CD4-positive, alpha-beta T cell (primary cell): Measurements from ENCODE around the gene FN3KRP. TPM values are rescaled to one million over a fixed set of nuclear protein-coding genes. Genes with fewer than 3 reads are reported as not detected.

ENCODE experiments used
- ATAC-seq: fragments of 200-7000 bp; cut with Tn5 transposase; one replicate; pipeline ENCODE4 v1.10.0; 2022; ENCODE audit warnings: mild to moderate bottlenecking; ENCODE audit not compliant: poor library complexity
- CTCF ChIA-PET: fragments of 350-600 bp; sonication (Branson Sonifier 250); formaldehyde crosslinking; loops from one replicate; lab custom pipeline; 2021; ENCODE audit warnings: antibody characterized with exemption, inconsistent platforms; lab: Charles Lee
- POLR2A ChIA-PET: fragments of 350-600 bp; sonication (Branson Sonifier 250); formaldehyde crosslinking; loops from one replicate; lab custom pipeline; 2021; ENCODE audit warnings: antibody characterized with exemption, inconsistent platforms; lab: Charles Lee
- DNase-seq, 14 experiments: peaks; one replicate each; pipeline ENCODE4 v3.0.0-alpha.2; 2013 to 2020; ENCODE audit warnings: mixed read lengths in 2 of 14
- H3K27ac ChIP-seq, 2 donors: one replicate each; pipeline versions ENCODE4 v1.5.1 to v1.7.0; 2013; ENCODE audit warnings: low read length in 2 of 2, low read depth in 1 of 2, mild to moderate bottlenecking in 1 of 2
- H3K27me3 ChIP-seq, 2 experiments: 1 replicate in 1 of 2; 2 replicates in 1 of 2; pipeline versions ENCODE4 v1.6.1 to v1.7.0; 2013; ENCODE audit warnings: low read length in 2 of 2, control low read depth in 1 of 2, mild to moderate bottlenecking in 1 of 2, moderate library complexity in 1 of 2; ENCODE audit not compliant: insufficient read depth in 2 of 2, control insufficient read depth in 1 of 2
- H3K36me3 ChIP-seq: one replicate; pipeline ENCODE4 v1.6.1; 2013; ENCODE audit warnings: low read length, control low read depth; ENCODE audit not compliant: insufficient read depth
- H3K4me1 ChIP-seq: one replicate; pipeline ENCODE4 v1.6.1; 2013; ENCODE audit warnings: low read length, control low read depth; ENCODE audit not compliant: insufficient read depth
- H3K4me3 ChIP-seq: one replicate; pipeline ENCODE4 v1.5.1; 2013; ENCODE audit warnings: mild to moderate bottlenecking, low read length, moderate library complexity
- H3K9me3 ChIP-seq, 2 experiments: 1 replicate in 1 of 2; 2 replicates in 1 of 2; pipeline versions ENCODE4 v1.6.1 to v1.7.0; 2013; ENCODE audit warnings: low read length in 2 of 2, mild to moderate bottlenecking in 2 of 2, control low read depth in 1 of 2, moderate library complexity in 1 of 2; ENCODE audit not compliant: control insufficient read depth in 1 of 2, insufficient read depth in 1 of 2
- H3K27ac Mint-ChIP-seq: one replicate; pipeline ENCODE4 v1.8.0; 2020; ENCODE audit warnings: mixed read lengths
- H3K27me3 Mint-ChIP-seq: one replicate; pipeline ENCODE4 v1.8.0; 2021; ENCODE audit warnings: mixed read lengths
- H3K36me3 Mint-ChIP-seq: one replicate; pipeline ENCODE4 v1.8.0; 2021; ENCODE audit warnings: low read depth, mixed read lengths
- H3K4me1 Mint-ChIP-seq: one replicate; pipeline ENCODE4 v1.8.0; 2021; ENCODE audit warnings: low read depth, mixed read lengths
- H3K4me3 Mint-ChIP-seq: one replicate; pipeline ENCODE4 v1.8.0; 2020; ENCODE audit warnings: mild to moderate bottlenecking, mixed read lengths
- H3K9me3 Mint-ChIP-seq: one replicate; pipeline ENCODE4 v1.8.0; 2020; ENCODE audit warnings: mixed read lengths
- CTCF ChIP-seq: fragments of 200-600 bp; IDR thresholded peaks from one replicate; pipeline ENCODE4 v1.8.0; 2022; ENCODE audit warnings: antibody characterized with exemption, mild to moderate bottlenecking
- intact Hi-C, 2 experiments: fragments of 100-400 bp; cut with DNase I in 1 of 2; cut with micrococcal nuclease in 1 of 2; formaldehyde crosslinking; loops; one replicate each; pipeline versions ENCODE4 v1.15.1 to v1.9.0; 2023 to 2025; cut with DNase I, micrococcal nuclease
- total RNA-seq, 174 experiments: library from RNA in 2 of 174; stranded (reverse) in 2 of 174; gene quantifications; one replicate each; pipeline ENCODE4 v1.2.3 and lab custom pipeline; 2021 to 2026

Gene FN3KRP
- total RNA-seq, 2 experiments from 2014 or later: 30.6 to 31.2 TPM

GRCh38 chr17:82698065-82698973, 18.2 kb upstream of the FN3KRP start, which contains the start of gene RAB40B:
Gene RAB40B, minus strand, starts transcription at chr17:82698698. Its CDS starts 102 bp downstream, at chr17:82698596.
- DNase-seq (peak; percentile 98 to 100 (median 99)), ATAC-seq (peak; percentile 97)
- TF ChIP-seq CTCF: no peak
- Histone ChIP-seq H3K27me3 (peaks cover 0 to 6% of the 10 kb centered on the region in 2 experiments), H3K36me3 (no peaks in the 10 kb centered on the region), H3K27ac (no peak within 1 kb of the TSS), H3K4me3 (peak within 1 kb of the TSS; percentile 48), H3K9me3 (peaks cover 7 to 25% of the 10 kb centered on the region in 2 experiments), H3K4me1 (peaks cover 18% of the 10 kb centered on the region)
- H3K9me3 Mint-ChIP-seq: peaks cover 5% of the 10 kb centered on the region
- H3K4me1 Mint-ChIP-seq: peaks cover 10% of the 10 kb centered on the region
- H3K4me3 Mint-ChIP-seq: peak within 1 kb of the TSS; percentile 95
- POLR2A ChIA-PET: no interaction called here
- H3K36me3 Mint-ChIP-seq: peaks cover 7% of the 10 kb centered on the region
- H3K27ac Mint-ChIP-seq: peak within 1 kb of the TSS; percentile 21
- H3K27me3 Mint-ChIP-seq: no peaks in the 10 kb centered on the region
- CTCF ChIA-PET: no interaction called here
- intact Hi-C loops: loop anchor here (1.0 to 5.0 kb wide), 4 partner anchors 18 to 54 kb away; partner anchors contain the start of genes TBCD (in 2 of the 2), FN3KRP (in 1 of the 2) and WDR45B (in 1 of the 2)

- H3K36me3 ChIP-seq: no peaks in the 10 kb centered on the region
- H3K27ac ChIP-seq: no peak overlapping the region
- Mint-ChIP-seq H3K36me3 (peaks cover 7% of the 10 kb centered on the region), H3K9me3 (peaks cover 5% of the 10 kb centered on the region), H3K4me1 (peaks cover 10% of the 10 kb centered on the region), H3K27me3 (no peaks in the 10 kb centered on the region), H3K4me3 (peak overlapping the region; percentile 90), H3K27ac (peak overlapping the region; percentile 21)
- peak overlapping the region; percentile 45 for H3K4me3 ChIP-seq
- H3K27me3 ChIP-seq: peaks cover 0 to 6% of the 10 kb centered on the region in 2 experiments
- TF ChIP-seq CTCF: no peak
- CTCF ChIA-PET: no interaction called here
- H3K9me3 ChIP-seq: peaks cover 7 to 19% of the 10 kb centered on the region in 2 experiments
- H3K4me1 ChIP-seq: peaks cover 18% of the 10 kb centered on the region
- no peak for DNase-seq
- ATAC-seq: no peak
- POLR2A ChIA-PET: no interaction called here
- intact Hi-C loops: loop anchor here (1.0 to 5.0 kb wide), 4 partner anchors 17 to 53 kb away; partner anchors contain the start of genes FN3KRP (in 2 of the 2), TBCD (in 2 of the 2) and WDR45B (in 1 of the 2)
Measured at GRCh38 chr17:82698974-82699442, 17.5 kb upstream of the FN3KRP start.

- CTCF ChIA-PET: no interaction called here
- Mint-ChIP-seq H3K4me3 (peak overlapping the region; percentile 90), H3K9me3 (peaks cover 3% of the 10 kb centered on the region), H3K4me1 (peaks cover 10% of the 10 kb centered on the region), H3K27ac (no peak overlapping the region), H3K36me3 (peaks cover 4% of the 10 kb centered on the region), H3K27me3 (no peaks in the 10 kb centered on the region)
- POLR2A ChIA-PET: no interaction called here
- no peak for TF ChIP-seq CTCF
- no peak for DNase-seq
- intact Hi-C loops: loop anchor here (1.0 to 5.0 kb wide), 3 partner anchors 17 to 53 kb away; partner anchors contain the start of genes FN3KRP (in 1 of the 2), TBCD (in 1 of the 2) and WDR45B (in 1 of the 2)
- Histone ChIP-seq H3K36me3 (no peaks in the 10 kb centered on the region), H3K27ac (no peak overlapping the region), H3K4me3 (peak overlapping the region; percentile 45), H3K27me3 (peaks cover 0 to 6% of the 10 kb centered on the region in 2 experiments), H3K4me1 (peaks cover 18% of the 10 kb centered on the region), H3K9me3 (peaks cover 3 to 15% of the 10 kb centered on the region in 2 experiments)
- ATAC-seq: no peak
Measured at GRCh38 chr17:82699551-82699950, 17.0 kb upstream of the FN3KRP start.
